Daoy (cell line): Measurements from ENCODE around the gene PAGE2. TPM values are rescaled to one million over a fixed set of nuclear protein-coding genes. Genes with fewer than 3 reads are reported as not detected.
"Not testable (repeated sequence)": the region's sequence is repeated elsewhere in the genome, so short reads cannot be mapped to it uniquely, and the experiment has no call there.

Source experiments
- DNase-seq: peaks from one replicate; pipeline ENCODE4 v3.0.0-alpha.2; 2015; ENCODE audit warnings: low read depth
- total RNA-seq: library from RNA; depleted of rRNA; stranded (reverse); fragments of >200 nt; shearing (Covaris generic); gene quantifications from 2 replicates; pipeline ENCODE4 v1.2.3, GENCODE V29; 2014; rRNA removed

PAGE2 gene
- total RNA-seq: 0.29 and 1.1 TPM in 2 replicates

GRCh38 chrX:55088795-55089489, at the start of gene PAGE2:
Gene PAGE2, plus strand, starts transcription at chrX:55089018. Its CDS starts 1,003 bp downstream, at chrX:55090021.
- DNase-seq: no peak

DNA sequence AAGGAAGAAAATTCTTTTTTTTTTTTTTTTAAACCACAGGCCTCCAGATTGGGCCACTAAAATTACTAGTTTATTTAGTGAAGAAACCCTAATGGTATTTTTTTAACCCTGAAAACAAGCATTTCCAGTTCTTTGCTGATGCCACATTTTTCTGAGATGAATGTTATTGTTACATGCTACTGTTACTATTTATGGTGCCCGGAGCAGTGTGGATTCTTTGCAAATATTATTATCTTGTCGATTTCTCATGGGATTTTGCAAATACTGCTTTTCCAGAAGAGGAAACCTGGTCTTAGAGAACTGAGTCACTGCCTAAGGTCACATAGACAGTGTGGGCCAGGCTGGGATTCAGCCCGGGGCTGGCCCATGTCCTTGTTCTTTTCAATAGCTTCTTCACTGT, 49.3 kb upstream of the PAGE2 start:
- DNase-seq: no peak

DNA sequence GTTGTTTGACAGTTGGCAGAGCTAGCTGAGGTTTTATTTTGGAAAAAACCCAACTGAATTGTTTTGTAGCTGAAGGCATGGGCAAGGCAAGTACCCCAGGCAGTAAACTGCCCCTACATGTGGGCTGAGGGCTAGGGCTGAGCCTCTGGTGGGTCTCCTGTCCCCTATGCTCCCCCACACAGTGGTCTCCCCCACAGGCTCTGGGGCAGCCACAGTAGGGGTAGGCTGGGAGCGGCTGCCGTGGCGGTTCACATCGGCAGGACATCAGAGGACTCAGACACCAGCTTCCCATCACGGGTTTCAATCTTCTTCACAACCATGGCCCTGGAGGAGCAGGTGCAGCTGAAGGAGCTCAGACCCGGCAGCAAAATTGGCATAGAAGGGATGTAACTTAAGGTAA, 47.3 kb upstream of the PAGE2 start:
- DNase-seq: no peak

DNA sequence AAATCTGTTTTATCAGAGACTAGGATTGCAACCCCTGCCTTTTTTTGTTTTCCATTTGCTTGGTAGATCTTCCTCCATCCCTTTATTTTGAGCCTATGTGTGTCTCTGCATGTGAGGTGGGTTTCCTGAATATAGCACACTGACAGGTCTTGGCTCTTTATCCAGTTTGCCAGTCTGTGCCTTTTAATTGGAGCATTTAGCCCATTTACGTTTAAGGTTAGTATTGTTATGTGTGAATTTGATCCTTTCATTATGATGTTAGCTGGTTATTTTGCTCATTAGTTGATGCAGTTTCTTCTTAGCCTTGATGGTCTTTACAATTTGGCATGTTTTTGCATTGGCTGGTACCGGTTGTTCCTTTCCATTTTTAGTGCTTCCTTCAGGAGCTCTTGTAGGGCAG, 38.2 kb upstream of the PAGE2 start:
- DNase-seq: not testable (repeated sequence)

DNA sequence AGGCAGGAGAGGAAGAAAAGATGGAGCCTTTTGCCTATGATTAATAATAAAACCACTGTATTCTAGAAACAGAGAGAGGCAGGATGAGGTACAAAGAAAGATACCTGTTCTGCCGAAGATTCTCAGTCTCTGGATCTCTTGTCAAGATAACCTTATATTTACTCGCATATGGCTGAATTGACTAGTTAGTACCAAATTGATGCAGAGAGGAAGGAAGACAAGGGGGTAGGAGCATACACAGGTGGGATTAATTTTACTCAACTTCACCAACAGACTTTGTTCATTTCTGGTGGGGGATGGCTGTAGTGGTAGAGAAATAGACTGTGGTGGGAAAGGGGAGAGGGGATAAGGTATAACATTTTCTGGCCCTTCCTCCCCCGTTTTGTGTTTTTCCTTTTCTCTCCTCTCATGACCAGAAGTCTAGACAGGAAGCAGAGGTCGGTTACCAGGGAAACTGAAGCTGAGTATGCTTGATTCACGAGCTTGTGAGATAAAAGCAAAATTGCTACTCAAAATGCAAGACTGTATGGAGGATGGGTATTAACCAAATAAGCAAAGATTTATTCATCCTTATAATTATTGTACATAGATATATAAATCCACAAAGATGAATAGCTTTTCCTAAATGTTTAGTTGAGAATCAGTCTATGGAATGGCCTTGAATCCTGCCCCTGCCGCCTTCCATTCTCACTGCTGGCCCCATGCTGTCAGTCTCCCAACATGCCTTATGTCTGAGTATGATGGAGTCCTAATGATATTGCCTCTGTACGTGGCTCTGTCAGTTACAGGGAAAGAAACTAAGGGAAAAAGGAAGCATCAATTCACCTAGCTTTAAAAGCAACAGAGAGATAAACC, 31.8 kb upstream of the PAGE2 start:
- DNase-seq: peak; percentile 18

DNA sequence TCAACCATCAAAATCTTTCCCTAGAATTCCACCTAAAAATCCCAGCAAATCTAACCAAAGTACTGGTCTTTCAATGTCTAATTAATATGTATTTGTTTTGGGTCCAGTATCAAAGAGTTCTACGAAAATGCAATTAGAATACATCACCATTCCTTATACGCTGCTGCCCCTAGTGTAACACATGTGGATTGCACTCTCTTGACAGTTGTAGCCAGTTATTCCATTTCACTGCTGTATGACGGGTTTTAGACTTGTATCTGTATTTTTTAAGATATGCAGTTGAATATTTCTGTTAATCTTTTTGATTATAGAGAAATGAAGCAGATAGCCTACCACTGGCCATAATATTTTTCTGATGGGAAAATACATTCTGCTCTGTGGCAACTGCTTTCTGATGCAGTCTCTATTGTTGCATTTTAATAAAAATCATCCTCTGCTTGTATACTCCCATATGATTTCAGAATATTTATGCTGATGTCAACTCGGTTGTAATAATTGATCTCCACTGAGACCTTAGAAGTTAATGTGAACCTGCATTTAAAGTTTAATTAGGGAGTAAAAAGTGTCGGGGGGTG, 31.1 kb upstream of the PAGE2 start:
- peak; percentile 14 for DNase-seq

GRCh38 chrX:55067180-55067579, 21.6 kb upstream of the PAGE2 start:
- DNase-seq: not testable (repeated sequence)

GRCh38 chrX:55072286-55072685, 16.5 kb upstream of the PAGE2 start:
- no peak for DNase-seq

GRCh38 chrX:55074851-55075467, 13.9 kb upstream of the PAGE2 start, which contains the start of gene PAGE2B:
Gene PAGE2B, plus strand, starts transcription at chrX:55075030. Its CDS starts 1,012 bp downstream, at chrX:55076042.
- DNase-seq: no peak

DNA sequence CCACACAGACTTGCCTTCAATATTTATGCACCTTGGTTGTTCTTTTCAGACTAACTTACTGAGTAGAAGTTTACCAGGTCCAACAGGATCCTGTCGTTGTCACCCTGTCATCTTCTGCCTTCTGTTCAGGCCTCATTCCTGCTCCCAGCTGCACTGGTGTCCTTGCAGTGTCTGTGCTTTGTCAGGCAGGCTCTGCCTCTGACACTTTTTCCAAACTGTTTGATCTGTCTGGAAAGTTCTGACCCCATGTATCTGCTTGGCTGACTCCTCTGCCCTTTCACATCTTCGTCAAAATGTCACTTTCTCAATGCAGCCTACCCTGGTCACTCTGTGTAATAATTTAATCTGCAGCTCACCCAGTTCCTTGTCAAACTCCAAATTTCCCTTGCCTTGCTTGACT, 9.9 kb downstream of the PAGE2 start:
- DNase-seq: no peak

GRCh38 chrX:55099162-55099561, 10.3 kb downstream of the PAGE2 start:
- DNase-seq: no peak

- no peak for DNase-seq
Observed at GRCh38 chrX:55102754-55103153, 13.9 kb downstream of the PAGE2 start.

DNA sequence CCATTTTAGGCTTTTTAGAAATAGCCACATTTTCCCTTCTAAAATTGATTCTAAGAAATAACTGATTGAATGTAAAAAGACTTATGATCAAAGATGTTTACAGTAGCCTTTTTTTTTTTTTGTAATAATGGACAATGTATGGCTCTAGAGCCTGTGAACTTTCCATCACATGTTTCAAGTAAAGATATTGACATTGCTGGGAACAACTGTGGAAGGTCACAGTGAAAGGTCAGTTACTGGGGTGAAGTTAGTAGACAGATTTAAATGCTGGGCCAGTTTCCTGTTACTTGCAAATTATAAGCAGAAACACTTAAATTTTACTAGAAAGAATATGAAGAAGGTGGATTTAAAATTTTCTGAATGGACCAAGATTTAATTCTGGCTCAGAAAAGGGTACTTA, 18.4 kb downstream of the PAGE2 start:
- no peak for DNase-seq

- DNase-seq: peak; percentile 1
Observed at GRCh38 chrX:55107911-55108310, 19.1 kb downstream of the PAGE2 start.

- DNase-seq: no peak
Observed at GRCh38 chrX:55109306-55109705, 20.5 kb downstream of the PAGE2 start.

DNA sequence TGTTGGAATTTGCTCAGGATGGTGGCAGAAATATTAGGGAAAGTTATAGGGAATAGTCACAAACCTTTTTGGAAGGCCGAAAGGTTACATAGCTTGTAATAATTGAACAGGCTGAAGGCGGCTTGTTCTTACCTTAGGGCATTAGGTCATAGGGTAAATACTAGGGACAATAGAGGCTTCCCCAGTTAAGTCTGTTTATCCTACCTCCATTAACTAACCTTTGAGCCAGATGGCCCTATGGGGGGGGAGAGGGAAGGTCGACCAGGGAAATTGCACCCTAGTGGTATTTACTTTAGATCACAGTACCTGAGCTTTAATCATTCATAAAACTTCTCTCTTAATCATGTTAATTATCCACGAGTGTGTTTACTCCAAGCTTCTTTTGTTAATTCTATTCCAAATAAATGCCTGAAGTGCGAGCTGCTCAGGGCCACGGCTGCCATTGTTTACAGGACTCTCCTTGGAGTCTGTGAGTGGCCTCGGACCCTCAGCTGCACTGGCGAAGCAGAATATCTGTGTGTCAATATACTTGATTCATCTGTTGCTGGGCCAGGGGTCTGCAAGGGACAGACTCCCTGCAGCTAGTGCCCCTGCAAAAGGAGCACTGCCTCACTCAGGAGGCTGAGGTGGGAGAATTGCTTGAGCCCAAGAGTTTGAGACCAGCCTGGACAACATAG, 22.9 kb downstream of the PAGE2 start:
- DNase-seq: no peak

DNA sequence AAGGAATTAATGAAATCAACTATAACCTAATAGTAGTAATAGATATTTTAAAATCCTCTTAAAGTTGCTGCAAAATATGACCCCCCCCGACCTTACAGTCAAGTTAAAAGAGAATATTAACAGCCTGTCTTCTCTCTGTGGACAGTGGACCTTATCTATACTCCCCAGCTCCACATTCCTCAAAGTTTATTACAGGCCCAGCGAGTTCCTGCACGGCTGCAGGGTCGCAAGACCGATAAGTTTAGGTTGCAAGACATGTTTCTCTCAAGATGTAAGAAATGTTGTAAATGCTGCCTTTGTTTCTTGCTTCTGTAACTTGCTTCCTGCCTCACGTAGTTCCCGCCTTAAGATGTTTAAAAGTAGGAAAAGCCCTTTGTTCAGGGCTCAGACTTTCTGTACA, 27.8 kb downstream of the PAGE2 start:
- DNase-seq: not testable (repeated sequence)

DNA sequence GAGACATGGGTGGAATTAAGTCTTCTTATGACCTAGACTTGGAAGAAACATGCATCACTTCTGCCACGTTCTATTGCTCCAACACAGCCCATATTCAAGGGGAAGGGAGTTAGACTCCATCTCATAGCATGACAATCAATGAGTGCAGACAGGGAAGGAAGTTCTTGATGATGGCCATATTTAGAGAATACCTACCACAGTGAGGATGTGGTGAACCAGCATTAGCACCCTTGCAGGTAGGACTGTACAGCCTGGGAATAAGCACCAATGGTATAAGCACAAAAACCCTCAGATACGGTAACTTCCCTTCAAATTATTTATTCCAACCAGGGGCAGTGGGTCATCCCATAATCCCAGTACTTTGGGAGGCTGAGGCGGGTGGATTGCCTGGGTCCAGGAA, 29.8 kb downstream of the PAGE2 start:
- no peak for DNase-seq

GRCh38 chrX:55119271-55119670, 30.5 kb downstream of the PAGE2 start:
- no peak for DNase-seq

DNA sequence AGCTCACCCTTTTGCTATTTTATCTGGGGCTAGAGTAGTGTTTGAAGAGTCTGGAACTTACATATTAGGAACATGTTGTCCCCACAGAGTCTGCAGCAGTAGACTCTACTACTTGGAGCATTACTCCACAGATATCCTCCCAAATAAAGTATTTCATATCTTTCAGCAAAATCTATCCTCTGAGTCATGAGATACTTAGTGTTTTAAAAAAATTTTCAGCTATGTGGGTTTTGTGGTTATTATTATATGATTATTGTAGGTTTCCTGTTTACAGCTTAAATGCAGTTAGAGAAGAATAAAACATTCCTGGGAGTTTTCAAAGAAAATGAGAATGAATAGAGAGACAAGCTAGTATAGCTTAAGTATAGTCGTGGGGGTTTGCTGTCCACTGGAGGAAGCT, 30.9 kb downstream of the PAGE2 start:
- no peak for DNase-seq

DNA sequence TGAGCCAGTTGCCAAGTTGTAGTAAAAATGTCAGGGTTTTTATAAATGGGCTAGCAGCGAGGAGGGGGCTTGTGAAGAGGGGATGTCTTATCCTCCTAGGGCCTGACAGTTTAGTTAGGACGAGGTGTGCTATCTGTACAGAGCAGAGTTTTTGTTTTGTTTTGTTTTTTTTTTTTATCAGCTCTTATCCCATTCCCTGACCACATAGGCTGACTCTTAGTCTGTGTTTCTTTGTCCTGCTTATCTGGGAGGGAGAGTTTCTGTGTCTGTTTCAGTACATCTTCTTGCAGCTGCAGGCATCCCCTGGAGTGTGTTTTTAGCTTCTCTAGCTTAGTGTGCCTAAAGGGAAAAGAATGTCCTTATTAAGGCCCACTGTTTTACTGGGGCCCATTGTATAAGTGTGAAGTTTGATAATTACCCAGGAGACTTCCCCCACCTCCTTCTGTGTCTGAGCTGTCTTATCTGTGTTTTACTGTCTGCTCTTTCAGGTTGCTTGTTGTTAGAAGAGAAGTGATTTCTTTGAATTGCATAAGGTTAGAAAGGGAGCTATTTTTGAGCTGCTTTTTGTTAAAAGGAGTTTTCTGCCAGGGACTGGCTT, 32.0 kb downstream of the PAGE2 start:
- DNase-seq: no peak
